Loucy (cell line): ENCODE data around the gene PIGU.

ENCODE experiments used
- H2AFZ ChIP-seq: fragments of 200-600 bp; sonication (generic); 2 replicates; pipeline ENCODE4 v1.6.0; 2016; ENCODE audit warnings: antibody characterized with exemption, mild to moderate bottlenecking, low read length, moderate library complexity
- H3F3A ChIP-seq: fragments of 200-600 bp; 2 replicates; pipeline ENCODE4 v1.6.0; 2016; ENCODE audit warnings: antibody characterized with exemption, low read depth, mild to moderate bottlenecking
- H3K27me3 ChIP-seq: fragments of 200-600 bp; sonication (generic); 2 replicates; pipeline ENCODE4 v1.6.1; 2014; ENCODE audit warnings: low read length, mild to moderate bottlenecking; ENCODE audit not compliant: insufficient read depth, poor library complexity, severe bottlenecking
- H3K36me3 ChIP-seq: fragments of 200-600 bp; sonication (generic); 2 replicates; pipeline ENCODE4 v1.6.1; 2016; ENCODE audit warnings: low read length; ENCODE audit not compliant: insufficient read depth
- H3K4me1 ChIP-seq: fragments of 200-600 bp; sonication (generic); 2 replicates; pipeline ENCODE4 v1.5.1; 2014; ENCODE audit warnings: low read length, mild to moderate bottlenecking; ENCODE audit not compliant: insufficient read depth, poor library complexity, severe bottlenecking
- H3K4me2 ChIP-seq: fragments of 200-600 bp; sonication (generic); 2 replicates; pipeline ENCODE4 v1.6.0; 2014; ENCODE audit warnings: antibody characterized with exemption, low read length, low read depth, mild to moderate bottlenecking; ENCODE audit not compliant: poor library complexity, severe bottlenecking
- H3K4me3 ChIP-seq: fragments of 200-600 bp; sonication (generic); 2 replicates; pipeline ENCODE4 v1.5.1; 2014; ENCODE audit warnings: low read length, mild to moderate bottlenecking, mixed read lengths; ENCODE audit not compliant: poor library complexity, severe bottlenecking
- H3K79me2 ChIP-seq: fragments of 200-600 bp; sonication (generic); 2 replicates; pipeline ENCODE4 v1.6.1; 2014; ENCODE audit warnings: low read length; ENCODE audit not compliant: insufficient read depth
- H3K9ac ChIP-seq: fragments of 200-600 bp; sonication (generic); 2 replicates; pipeline ENCODE4 v1.6.0; 2014; ENCODE audit warnings: mild to moderate bottlenecking, low read depth, low read length, moderate library complexity; ENCODE audit not compliant: poor library complexity, severe bottlenecking
- H3K9me2 ChIP-seq: fragments of 200-600 bp; sonication (generic); replicated peaks from 2 replicates; pipeline ENCODE4 v1.6.1; 2016; ENCODE audit warnings: low read depth, low read length, mixed read lengths
- H3K9me3 ChIP-seq: fragments of 200-600 bp; sonication (generic); 2 replicates; pipeline ENCODE4 v1.6.1; 2014; ENCODE audit warnings: mild to moderate bottlenecking, antibody characterized with exemption, low read length, low read depth; ENCODE audit not compliant: insufficient read depth
- H4K20me1 ChIP-seq: fragments of 200-600 bp; sonication (generic); 2 replicates; pipeline ENCODE4 v1.6.0; 2014; ENCODE audit warnings: antibody characterized with exemption, low read length, mild to moderate bottlenecking; ENCODE audit not compliant: insufficient read depth, poor library complexity, severe bottlenecking
- EZH2phosphoT487 ChIP-seq: fragments of 200-600 bp; IDR thresholded peaks from 2 replicates; pipeline ENCODE4 v1.6.1; 2018; ENCODE audit warnings: antibody characterized with exemption, mild to moderate bottlenecking, moderate library complexity, borderline replicate concordance
- TF ChIP-seq, protein P1 (sequence below): fragments of 200-600 bp; sonication (generic); conservative IDR thresholded peaks from 2 replicates; pipeline ENCODE4 v1.5.1; 2014; ENCODE audit warnings: mild to moderate bottlenecking, antibody characterized with exemption, low read length

PIGU gene

DNA sequence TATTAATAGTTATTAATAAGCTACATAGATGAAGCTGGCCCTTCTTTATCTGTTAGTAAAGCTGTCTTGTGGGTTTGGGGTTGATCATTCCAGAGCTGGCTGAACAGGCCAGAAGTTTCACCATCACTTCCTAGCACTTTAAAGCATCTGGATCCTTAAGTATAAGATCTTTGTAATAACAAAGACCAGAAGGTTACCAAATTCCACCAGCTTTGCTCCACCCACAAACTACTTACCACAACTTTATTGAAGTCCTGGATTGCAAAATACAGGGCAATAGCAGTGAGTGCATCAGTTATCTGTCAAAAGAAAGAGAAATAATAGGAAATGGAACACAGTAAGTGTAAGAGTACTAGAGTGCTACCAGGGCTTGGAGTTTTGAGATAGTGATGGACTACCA is 33.0 kb downstream of the PIGU start:
- Histone ChIP-seq H4K20me1 (no peaks in the 10 kb centered on the region), H3K9ac (no peak overlapping the region), H3K4me1 (no peaks in the 10 kb centered on the region), H3K36me3 (peaks cover 19% of the 10 kb centered on the region; the same call in 1 of the 2 replicates), H3K79me2 (no peaks in the 10 kb centered on the region), H3K9me3 (no peaks in the 10 kb centered on the region), H2AFZ (no peak overlapping the region), H3K4me3 (no peak overlapping the region), H3K9me2 (no peaks in the 10 kb centered on the region), H3K27me3 (no peaks in the 10 kb centered on the region), H3K4me2 (no peak overlapping the region), H3F3A (no peaks in the 10 kb centered on the region)
- TF ChIP-seq EZH2phosphoT487, result no peak
- TF ChIP-seq, protein P1, sequence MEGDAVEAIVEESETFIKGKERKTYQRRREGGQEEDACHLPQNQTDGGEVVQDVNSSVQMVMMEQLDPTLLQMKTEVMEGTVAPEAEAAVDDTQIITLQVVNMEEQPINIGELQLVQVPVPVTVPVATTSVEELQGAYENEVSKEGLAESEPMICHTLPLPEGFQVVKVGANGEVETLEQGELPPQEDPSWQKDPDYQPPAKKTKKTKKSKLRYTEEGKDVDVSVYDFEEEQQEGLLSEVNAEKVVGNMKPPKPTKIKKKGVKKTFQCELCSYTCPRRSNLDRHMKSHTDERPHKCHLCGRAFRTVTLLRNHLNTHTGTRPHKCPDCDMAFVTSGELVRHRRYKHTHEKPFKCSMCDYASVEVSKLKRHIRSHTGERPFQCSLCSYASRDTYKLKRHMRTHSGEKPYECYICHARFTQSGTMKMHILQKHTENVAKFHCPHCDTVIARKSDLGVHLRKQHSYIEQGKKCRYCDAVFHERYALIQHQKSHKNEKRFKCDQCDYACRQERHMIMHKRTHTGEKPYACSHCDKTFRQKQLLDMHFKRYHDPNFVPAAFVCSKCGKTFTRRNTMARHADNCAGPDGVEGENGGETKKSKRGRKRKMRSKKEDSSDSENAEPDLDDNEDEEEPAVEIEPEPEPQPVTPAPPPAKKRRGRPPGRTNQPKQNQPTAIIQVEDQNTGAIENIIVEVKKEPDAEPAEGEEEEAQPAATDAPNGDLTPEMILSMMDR, result no peak

DNA sequence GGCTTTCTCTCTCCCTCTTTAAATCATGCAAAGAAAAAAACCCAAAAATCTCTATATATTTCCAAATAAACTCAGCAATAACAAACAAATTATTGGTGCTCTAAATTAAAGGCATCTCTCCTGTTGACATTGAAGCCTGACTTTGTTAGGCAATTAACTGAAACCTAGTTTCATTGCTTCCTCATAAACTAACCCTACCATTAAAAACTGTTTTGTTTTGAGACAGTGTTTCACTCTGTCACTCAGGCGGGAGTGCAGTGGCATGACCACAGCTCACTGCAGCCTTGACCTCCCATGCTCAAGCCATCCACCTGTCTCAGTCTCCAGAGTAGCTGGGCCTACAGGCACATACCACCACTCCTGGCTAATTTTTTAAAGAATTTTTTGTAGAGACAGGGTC is 34.9 kb downstream of the PIGU start:
- no peaks in the 10 kb centered on the region for H3K27me3 ChIP-seq
- no peak overlapping the region for H3K4me2 ChIP-seq
- no peaks in the 10 kb centered on the region for H3K9me3 ChIP-seq
- no peaks in the 10 kb centered on the region for H3K9me2 ChIP-seq
- peaks cover 33% of the 10 kb centered on the region; the same call in 1 of the 2 replicates for H3K36me3 ChIP-seq
- H3K4me1 ChIP-seq, result no peaks in the 10 kb centered on the region
- no peaks in the 10 kb centered on the region for H4K20me1 ChIP-seq
- no peaks in the 10 kb centered on the region for H3F3A ChIP-seq
- H3K9ac ChIP-seq, result no peak overlapping the region
- H2AFZ ChIP-seq, result no peak overlapping the region
- H3K4me3 ChIP-seq, result no peak overlapping the region
- H3K79me2 ChIP-seq, result no peaks in the 10 kb centered on the region
- TF ChIP-seq, protein P1, result no peak
- TF ChIP-seq EZH2phosphoT487, result no peak

DNA sequence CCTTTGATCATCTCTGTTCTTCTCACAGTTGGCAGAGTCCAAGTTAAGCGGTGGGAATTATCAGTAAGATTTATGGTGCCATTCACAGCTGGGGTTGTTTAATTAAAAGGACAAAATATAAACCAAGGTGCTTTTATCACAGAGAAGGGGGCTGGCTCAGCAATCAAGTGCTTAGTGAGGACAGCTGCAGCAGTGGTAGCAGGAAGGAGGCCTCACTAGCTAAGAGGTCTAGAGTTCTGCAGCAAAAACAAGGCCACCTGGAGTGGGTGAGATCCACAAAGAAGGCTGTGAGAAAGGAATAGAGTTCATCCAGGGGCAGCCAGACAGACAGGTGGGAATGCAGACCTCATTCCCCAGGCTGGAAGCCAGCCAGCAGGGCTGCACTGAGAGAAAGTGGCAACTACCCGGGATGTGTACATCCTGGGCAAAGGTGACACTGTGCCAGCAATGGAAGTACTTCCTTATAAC is 37.1 kb downstream of the PIGU start:
- Histone ChIP-seq H3K36me3 (peaks cover 46% of the 10 kb centered on the region; the same call in 1 of the 2 replicates), H3K9ac (no peak overlapping the region)

More for the DNA sequence above, 37.1 kb downstream of the PIGU start:
- Histone ChIP-seq H3K79me2 (no peaks in the 10 kb centered on the region), H3K4me3 (no peak overlapping the region), H3K9me3 (no peaks in the 10 kb centered on the region), H3K9me2 (no peaks in the 10 kb centered on the region), H3F3A (no peaks in the 10 kb centered on the region), H3K4me2 (no peak overlapping the region), H4K20me1 (no peaks in the 10 kb centered on the region), H3K4me1 (no peaks in the 10 kb centered on the region), H2AFZ (no peak overlapping the region), H3K27me3 (no peaks in the 10 kb centered on the region)
- TF ChIP-seq, protein P1, result no peak
- no peak for TF ChIP-seq EZH2phosphoT487
